ENCODE data around the gene PSME1. TPM values are rescaled to one million over a fixed set of nuclear protein-coding genes. Genes with fewer than 3 reads are reported as not detected.

Gene PSME1
- total and polyA plus RNA-seq, 2 of the 13 experiments (the other 11 are each of a cell fraction or from before 2014, with no cell fraction given) = 159 to 608 TPM

- TF ChIP-seq NR2F6 (IDR thresholded peaks at IDR 0.05) (peak; percentile 38; the same call in 1 of the 2 replicates), NR2F6 (CRISPR knock-in tag; IDR thresholded peaks at IDR 0.05) (no peak), AGO1 (IDR thresholded peaks at IDR 0.05; ENCODE audit: low read depth, low read length, poor library complexity, severe bottlenecking) (peak; percentile 72), HDAC2 (CRISPR knock-in tag; IDR thresholded peaks at IDR 0.05) (no peak), ZNF883 (CRISPR knock-in tag; IDR thresholded peaks at IDR 0.05; ENCODE audit: not compliant biosample characterization) (no peak), ZNF253 (CRISPR knock-in tag; IDR thresholded peaks at IDR 0.05; ENCODE audit: borderline replicate concordance) (no peak), KMT2A (CRISPR knock-in tag; IDR thresholded peaks at IDR 0.05) (peak; percentile 19; the same call in 1 of the 2 replicates), PRMT3 (CRISPR knock-in tag; IDR thresholded peaks at IDR 0.05; ENCODE audit: borderline replicate concordance, low read depth) (no peak), ZBTB38 (CRISPR knock-in tag; IDR thresholded peaks at IDR 0.05) (peak; percentile 45; the same call in 1 of the 2 replicates), ZNF567 (CRISPR knock-in tag; IDR thresholded peaks at IDR 0.05; ENCODE audit: borderline replicate concordance) (no peak), CBX5 (CRISPR knock-in tag; IDR thresholded peaks at IDR 0.05; ENCODE audit: borderline replicate concordance) (peak; percentile 55; the same call in 1 of the 2 replicates), CHD2 (IDR thresholded peaks at IDR 0.05; ENCODE audit: low read depth, low read length) (no peak), ZNF350 (CRISPR knock-in tag; IDR thresholded peaks at IDR 0.05; ENCODE audit: borderline replicate concordance, low read depth) (no peak; the same call in 1 of the 2 replicates), KDM2A (CRISPR knock-in tag; IDR thresholded peaks at IDR 0.05; ENCODE audit: borderline replicate concordance, low read depth) (no peak), ZKSCAN8 (CRISPR knock-in tag; IDR thresholded peaks at IDR 0.05; ENCODE audit: borderline replicate concordance) (no peak)
- TF ChIP-seq, protein P1, sequence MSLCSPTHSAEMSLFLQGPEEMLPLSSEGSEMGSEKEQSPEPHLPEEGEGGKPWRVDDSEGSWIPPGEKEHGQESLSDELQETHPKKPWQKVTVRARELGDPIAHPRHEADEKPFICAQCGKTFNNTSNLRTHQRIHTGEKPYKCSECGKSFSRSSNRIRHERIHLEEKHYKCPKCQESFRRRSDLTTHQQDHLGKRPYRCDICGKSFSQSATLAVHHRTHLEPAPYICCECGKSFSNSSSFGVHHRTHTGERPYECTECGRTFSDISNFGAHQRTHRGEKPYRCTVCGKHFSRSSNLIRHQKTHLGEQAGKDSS (CRISPR knock-in tag; IDR thresholded peaks at IDR 0.05; ENCODE audit: borderline replicate concordance, low read depth) = peak; percentile 18; the same call in 1 of the 2 replicates
- TF ChIP-seq, protein P2, sequence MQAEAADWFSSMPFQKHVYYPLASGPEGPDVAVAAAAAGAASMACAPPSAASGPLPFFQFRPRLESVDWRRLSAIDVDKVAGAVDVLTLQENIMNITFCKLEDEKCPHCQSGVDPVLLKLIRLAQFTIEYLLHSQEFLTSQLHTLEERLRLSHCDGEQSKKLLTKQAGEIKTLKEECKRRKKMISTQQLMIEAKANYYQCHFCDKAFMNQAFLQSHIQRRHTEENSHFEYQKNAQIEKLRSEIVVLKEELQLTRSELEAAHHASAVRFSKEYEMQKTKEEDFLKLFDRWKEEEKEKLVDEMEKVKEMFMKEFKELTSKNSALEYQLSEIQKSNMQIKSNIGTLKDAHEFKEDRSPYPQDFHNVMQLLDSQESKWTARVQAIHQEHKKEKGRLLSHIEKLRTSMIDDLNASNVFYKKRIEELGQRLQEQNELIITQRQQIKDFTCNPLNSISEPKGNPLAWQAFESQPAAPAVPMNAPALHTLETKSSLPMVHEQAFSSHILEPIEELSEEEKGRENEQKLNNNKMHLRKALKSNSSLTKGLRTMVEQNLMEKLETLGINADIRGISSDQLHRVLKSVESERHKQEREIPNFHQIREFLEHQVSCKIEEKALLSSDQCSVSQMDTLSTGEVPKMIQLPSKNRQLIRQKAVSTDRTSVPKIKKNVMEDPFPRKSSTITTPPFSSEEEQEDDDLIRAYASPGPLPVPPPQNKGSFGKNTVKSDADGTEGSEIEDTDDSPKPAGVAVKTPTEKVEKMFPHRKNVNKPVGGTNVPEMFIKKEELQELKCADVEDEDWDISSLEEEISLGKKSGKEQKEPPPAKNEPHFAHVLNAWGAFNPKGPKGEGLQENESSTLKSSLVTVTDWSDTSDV (CRISPR knock-in tag; IDR thresholded peaks at IDR 0.05) = no peak
- TF ChIP-seq, protein P3, sequence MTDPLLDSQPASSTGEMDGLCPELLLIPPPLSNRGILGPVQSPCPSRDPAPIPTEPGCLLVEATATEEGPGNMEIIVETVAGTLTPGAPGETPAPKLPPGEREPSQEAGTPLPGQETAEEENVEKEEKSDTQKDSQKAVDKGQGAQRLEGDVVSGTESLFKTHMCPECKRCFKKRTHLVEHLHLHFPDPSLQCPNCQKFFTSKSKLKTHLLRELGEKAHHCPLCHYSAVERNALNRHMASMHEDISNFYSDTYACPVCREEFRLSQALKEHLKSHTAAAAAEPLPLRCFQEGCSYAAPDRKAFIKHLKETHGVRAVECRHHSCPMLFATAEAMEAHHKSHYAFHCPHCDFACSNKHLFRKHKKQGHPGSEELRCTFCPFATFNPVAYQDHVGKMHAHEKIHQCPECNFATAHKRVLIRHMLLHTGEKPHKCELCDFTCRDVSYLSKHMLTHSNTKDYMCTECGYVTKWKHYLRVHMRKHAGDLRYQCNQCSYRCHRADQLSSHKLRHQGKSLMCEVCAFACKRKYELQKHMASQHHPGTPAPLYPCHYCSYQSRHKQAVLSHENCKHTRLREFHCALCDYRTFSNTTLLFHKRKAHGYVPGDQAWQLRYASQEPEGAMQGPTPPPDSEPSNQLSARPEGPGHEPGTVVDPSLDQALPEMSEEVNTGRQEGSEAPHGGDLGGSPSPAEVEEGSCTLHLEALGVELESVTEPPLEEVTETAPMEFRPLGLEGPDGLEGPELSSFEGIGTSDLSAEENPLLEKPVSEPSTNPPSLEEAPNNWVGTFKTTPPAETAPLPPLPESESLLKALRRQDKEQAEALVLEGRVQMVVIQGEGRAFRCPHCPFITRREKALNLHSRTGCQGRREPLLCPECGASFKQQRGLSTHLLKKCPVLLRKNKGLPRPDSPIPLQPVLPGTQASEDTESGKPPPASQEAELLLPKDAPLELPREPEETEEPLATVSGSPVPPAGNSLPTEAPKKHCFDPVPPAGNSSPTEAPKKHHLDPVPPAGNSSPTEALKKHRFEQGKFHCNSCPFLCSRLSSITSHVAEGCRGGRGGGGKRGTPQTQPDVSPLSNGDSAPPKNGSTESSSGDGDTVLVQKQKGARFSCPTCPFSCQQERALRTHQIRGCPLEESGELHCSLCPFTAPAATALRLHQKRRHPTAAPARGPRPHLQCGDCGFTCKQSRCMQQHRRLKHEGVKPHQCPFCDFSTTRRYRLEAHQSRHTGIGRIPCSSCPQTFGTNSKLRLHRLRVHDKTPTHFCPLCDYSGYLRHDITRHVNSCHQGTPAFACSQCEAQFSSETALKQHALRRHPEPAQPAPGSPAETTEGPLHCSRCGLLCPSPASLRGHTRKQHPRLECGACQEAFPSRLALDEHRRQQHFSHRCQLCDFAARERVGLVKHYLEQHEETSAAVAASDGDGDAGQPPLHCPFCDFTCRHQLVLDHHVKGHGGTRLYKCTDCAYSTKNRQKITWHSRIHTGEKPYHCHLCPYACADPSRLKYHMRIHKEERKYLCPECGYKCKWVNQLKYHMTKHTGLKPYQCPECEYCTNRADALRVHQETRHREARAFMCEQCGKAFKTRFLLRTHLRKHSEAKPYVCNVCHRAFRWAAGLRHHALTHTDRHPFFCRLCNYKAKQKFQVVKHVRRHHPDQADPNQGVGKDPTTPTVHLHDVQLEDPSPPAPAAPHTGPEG (CRISPR knock-in tag; IDR thresholded peaks at IDR 0.05) = no peak
Measured at GRCh38 chr14:24138396-24139271, 2.6 kb downstream of the PSME1 start (continued).

Measured in HepG2 (cell line).